Smooth muscle cell (in vitro differentiated cells): ENCODE results near the gene WSCD1. TPM values are rescaled to one million over a fixed set of nuclear protein-coding genes. Genes with fewer than 3 reads are reported as not detected.

Experiments
- DNase-seq: peaks from one replicate; lab custom pipeline; 2025; ENCODE audit not compliant: unreplicated experiment; lab: John Stamatoyannopoulos, UW
- H2AFZ ChIP-seq: fragments of 200-600 bp; sonication (generic); 2 replicates; pipeline ENCODE4 v1.6.0; 2016; ENCODE audit warnings: antibody characterized with exemption, low read depth, mild to moderate bottlenecking
- H3F3A ChIP-seq: fragments of 200-600 bp; sonication (generic); 2 replicates; pipeline ENCODE4 v1.6.0; 2017; ENCODE audit warnings: antibody characterized with exemption, low read depth
- H3K27ac ChIP-seq: fragments of 200-600 bp; sonication (generic); 2 replicates; pipeline ENCODE4 v1.5.1; 2016; ENCODE audit warnings: low read depth, mild to moderate bottlenecking
- H3K27me3 ChIP-seq: fragments of 200-600 bp; sonication (generic); 2 replicates; pipeline ENCODE4 v1.6.1; 2016; ENCODE audit warnings: low read depth, mild to moderate bottlenecking
- H3K36me3 ChIP-seq: fragments of 200-600 bp; sonication (generic); 2 replicates; pipeline ENCODE4 v1.5.1; 2016; ENCODE audit warnings: low read depth
- H3K4me1 ChIP-seq: fragments of 200-600 bp; sonication (generic); 2 replicates; pipeline ENCODE4 v1.5.1; 2016; ENCODE audit warnings: low read depth
- H3K4me2 ChIP-seq: fragments of 200-600 bp; sonication (generic); 2 replicates; pipeline ENCODE4 v1.6.0; 2016; ENCODE audit warnings: mild to moderate bottlenecking
- H3K4me3 ChIP-seq: fragments of 200-600 bp; sonication (generic); 2 replicates; pipeline ENCODE4 v1.5.1; 2016; ENCODE audit warnings: mild to moderate bottlenecking
- H3K79me2 ChIP-seq: fragments of 200-600 bp; sonication (generic); 2 replicates; pipeline ENCODE4 v1.6.0; 2016; ENCODE audit warnings: low read depth, mild to moderate bottlenecking
- H3K9ac ChIP-seq: fragments of 200-600 bp; sonication (generic); 2 replicates; pipeline ENCODE4 v1.6.0; 2016; ENCODE audit warnings: low read depth
- H3K9me3 ChIP-seq: fragments of 200-600 bp; sonication (generic); replicated peaks from 2 replicates; pipeline ENCODE4 v1.5.1; 2016; ENCODE audit warnings: low read depth
- H4K20me1 ChIP-seq: fragments of 200-600 bp; sonication (generic); 2 replicates; pipeline ENCODE4 v1.6.0; 2016; ENCODE audit warnings: low read depth
- WGBS: methylation state at CpG from one replicate; pipeline ENCODE4 v1.1.7; 2016; ENCODE audit warnings: low lambda C conversion rate; 5-methylcytosine and 5-hydroxymethylcytosine counted together
- polyA plus RNA-seq: library from polyadenylated mRNA; unstranded; fragments of >200 nt; fragmentation: Nextera tagmentation; extraction: Ambion mirVana; gene quantifications from 2 replicates; pipeline ENCODE4 v1.2.1, GENCODE V29; 2016
- total RNA-seq: library from RNA; depleted of rRNA; stranded (reverse); fragments of >200 nt; gene quantifications from 2 replicates; pipeline ENCODE4 v1.2.3, GENCODE V29; 2014
- TF ChIP-seq, protein P1 (sequence below): fragments of 200-600 bp; sonication (generic); IDR thresholded peaks from 2 replicates; pipeline ENCODE4 v1.5.1; 2017; ENCODE audit warnings: borderline replicate concordance, mild to moderate bottlenecking, antibody characterized with exemption; ENCODE audit not compliant: insufficient read depth, poor library complexity, severe bottlenecking

WSCD1 gene
- total and polyA plus RNA-seq, 2 experiments from 2014 or later: 0.18 TPM

DNA sequence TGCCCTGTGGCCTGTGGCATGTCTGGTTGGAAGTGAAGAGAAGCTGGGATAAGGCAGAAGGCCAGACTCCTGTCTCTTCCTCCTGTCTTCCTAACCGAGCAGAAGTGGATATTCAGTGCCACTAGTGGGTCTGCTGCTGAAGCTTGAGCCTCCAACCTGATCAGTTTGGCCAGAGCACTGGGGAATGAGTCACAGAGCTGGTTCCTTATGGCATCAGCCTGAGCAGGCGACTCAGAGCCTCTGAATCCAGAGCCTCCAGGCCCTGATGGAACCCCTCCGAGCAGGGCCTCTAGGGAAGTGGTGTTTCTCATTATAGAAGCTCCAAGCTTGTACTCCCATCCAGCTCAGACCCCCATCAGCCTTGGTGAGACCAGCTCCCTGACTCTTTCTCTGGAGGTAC is 2.0 kb downstream of the WSCD1 start:
- Histone ChIP-seq H3F3A (no peaks in the 10 kb centered on the region), H3K9ac (no peak overlapping the region), H3K27ac (no peak overlapping the region), H3K4me2 (no peak overlapping the region), H3K79me2 (no peaks in the 10 kb centered on the region), H2AFZ (no peak overlapping the region), H3K4me1 (no peaks in the 10 kb centered on the region), H3K9me3 (no peaks in the 10 kb centered on the region), H3K4me3 (no peak overlapping the region), H3K36me3 (no peaks in the 10 kb centered on the region), H4K20me1 (no peaks in the 10 kb centered on the region), H3K27me3 (peaks cover 81% of the 10 kb centered on the region)
- no peak for DNase-seq
- WGBS: 74% methylated on average over 3 of the region's 3 CpGs
- TF ChIP-seq, protein P1, sequence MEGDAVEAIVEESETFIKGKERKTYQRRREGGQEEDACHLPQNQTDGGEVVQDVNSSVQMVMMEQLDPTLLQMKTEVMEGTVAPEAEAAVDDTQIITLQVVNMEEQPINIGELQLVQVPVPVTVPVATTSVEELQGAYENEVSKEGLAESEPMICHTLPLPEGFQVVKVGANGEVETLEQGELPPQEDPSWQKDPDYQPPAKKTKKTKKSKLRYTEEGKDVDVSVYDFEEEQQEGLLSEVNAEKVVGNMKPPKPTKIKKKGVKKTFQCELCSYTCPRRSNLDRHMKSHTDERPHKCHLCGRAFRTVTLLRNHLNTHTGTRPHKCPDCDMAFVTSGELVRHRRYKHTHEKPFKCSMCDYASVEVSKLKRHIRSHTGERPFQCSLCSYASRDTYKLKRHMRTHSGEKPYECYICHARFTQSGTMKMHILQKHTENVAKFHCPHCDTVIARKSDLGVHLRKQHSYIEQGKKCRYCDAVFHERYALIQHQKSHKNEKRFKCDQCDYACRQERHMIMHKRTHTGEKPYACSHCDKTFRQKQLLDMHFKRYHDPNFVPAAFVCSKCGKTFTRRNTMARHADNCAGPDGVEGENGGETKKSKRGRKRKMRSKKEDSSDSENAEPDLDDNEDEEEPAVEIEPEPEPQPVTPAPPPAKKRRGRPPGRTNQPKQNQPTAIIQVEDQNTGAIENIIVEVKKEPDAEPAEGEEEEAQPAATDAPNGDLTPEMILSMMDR: no peak

DNA sequence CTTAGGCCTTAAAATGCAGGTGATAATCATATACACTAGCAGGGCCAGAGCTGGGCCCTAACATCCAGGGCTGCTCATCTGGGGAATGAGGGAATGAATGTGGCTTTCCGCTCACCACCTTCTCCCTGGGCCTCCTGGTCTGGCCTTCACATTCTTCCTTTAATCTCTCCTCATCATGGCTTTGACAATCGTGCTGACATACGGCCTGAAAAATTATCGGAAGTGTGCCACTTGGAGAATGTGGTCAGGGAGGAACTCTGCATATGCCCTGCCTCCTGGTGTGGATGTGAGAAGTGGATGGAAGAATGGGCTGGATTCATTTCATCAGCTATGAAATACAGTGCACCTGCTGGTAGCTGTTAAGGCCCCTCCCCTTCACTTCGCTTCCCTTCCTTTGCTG is 2.4 kb downstream of the WSCD1 start:
- Histone ChIP-seq H3K4me1 (peaks cover 4% of the 10 kb centered on the region), H3K27ac (no peak overlapping the region), H3K4me3 (no peak overlapping the region), H3F3A (no peaks in the 10 kb centered on the region), H4K20me1 (no peaks in the 10 kb centered on the region), H2AFZ (no peak overlapping the region), H3K9ac (no peak overlapping the region), H3K4me2 (no peak overlapping the region), H3K9me3 (no peaks in the 10 kb centered on the region), H3K27me3 (peaks cover 77% of the 10 kb centered on the region), H3K36me3 (no peaks in the 10 kb centered on the region), H3K79me2 (no peaks in the 10 kb centered on the region)
- TF ChIP-seq, protein P1: no peak
- 78% methylated on average over 5 of the region's 5 CpGs for WGBS
- no peak for DNase-seq

DNA sequence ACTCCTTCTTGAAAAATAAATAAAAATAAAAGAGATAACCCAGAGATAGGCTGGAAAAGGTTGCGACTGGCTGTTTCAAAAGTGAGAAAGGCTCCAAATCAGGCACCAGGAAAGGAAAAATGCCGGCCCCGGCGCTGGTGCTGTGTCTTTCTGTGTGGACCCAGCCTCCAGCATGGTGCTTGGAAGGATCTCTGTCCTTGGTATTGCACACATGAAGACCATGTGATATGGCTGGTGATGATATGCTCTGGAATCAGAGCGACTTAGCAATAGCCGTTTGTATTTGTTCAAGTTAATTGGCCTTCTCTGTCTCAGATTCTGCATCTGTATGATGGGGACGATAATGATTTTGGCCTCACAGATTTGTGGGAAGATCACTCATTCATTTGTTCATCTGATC is 3.4 kb downstream of the WSCD1 start:
- TF ChIP-seq, protein P1: no peak
- 89% methylated on average over 7 of the region's 7 CpGs for WGBS
- Histone ChIP-seq H3K27me3 (peaks cover 67% of the 10 kb centered on the region), H3K9ac (no peak overlapping the region), H4K20me1 (no peaks in the 10 kb centered on the region), H2AFZ (no peak overlapping the region), H3K4me3 (no peak overlapping the region), H3K9me3 (no peaks in the 10 kb centered on the region), H3K4me1 (peaks cover 11% of the 10 kb centered on the region), H3K4me2 (no peak overlapping the region), H3K27ac (no peak overlapping the region), H3K79me2 (no peaks in the 10 kb centered on the region), H3K36me3 (no peaks in the 10 kb centered on the region), H3F3A (no peaks in the 10 kb centered on the region)
- no peak for DNase-seq

DNA sequence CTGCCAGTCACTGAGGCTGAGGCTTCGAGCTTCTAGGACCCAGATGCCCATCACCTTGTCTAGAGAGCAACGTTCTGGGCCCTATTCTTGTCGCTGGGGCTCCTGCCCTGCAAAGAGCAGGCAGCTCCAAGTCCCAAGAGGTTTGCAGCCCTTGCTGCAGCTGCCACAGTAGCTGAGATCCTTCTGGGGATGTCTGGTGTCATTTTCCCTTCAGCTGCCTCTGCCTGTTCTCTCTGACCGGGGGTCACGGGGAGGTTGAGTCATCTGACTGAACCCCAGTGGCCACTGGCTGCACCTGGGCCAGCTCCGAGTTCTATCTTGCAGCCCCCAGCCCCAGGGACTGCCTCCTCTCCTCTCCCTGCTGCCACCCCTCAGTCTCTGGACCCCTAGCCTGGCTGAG is 4.9 kb downstream of the WSCD1 start:
- peaks cover 52% of the 10 kb centered on the region for H3K27me3 ChIP-seq
- 75% methylated on average over 6 of the region's 6 CpGs for WGBS
- no peak overlapping the region for H3K4me2 ChIP-seq

More for the DNA sequence above, 4.9 kb downstream of the WSCD1 start:
- Histone ChIP-seq H3K79me2 (no peaks in the 10 kb centered on the region), H3K4me3 (no peak overlapping the region), H3K36me3 (no peaks in the 10 kb centered on the region), H3K27ac (no peak overlapping the region), H3K9me3 (no peaks in the 10 kb centered on the region), H3K9ac (no peak overlapping the region), H2AFZ (no peak overlapping the region), H4K20me1 (no peaks in the 10 kb centered on the region), H3F3A (no peaks in the 10 kb centered on the region), H3K4me1 (peaks cover 23% of the 10 kb centered on the region)
- TF ChIP-seq, protein P1: no peak
- DNase-seq: no peak
